HEK293 (cell line): ENCODE results near the gene CIAO1.
A peak's percentile ranks its signal among the peaks of the same experiment; 100 is the strongest.

Source experiments
- CTCF ChIA-PET: fragments of 350-600 bp; formaldehyde crosslinking; extraction: SDS; loops from one replicate; lab custom pipeline; 2021; ENCODE audit warnings: antibody characterized with exemption; lab: Yijun Ruan, JAX
- POLR2A ChIA-PET: fragments of 300-600 bp; formaldehyde crosslinking; extraction: SDS; loops from one replicate; lab custom pipeline; 2020; ENCODE audit warnings: antibody characterized with exemption, inconsistent platforms; lab: Yijun Ruan, JAX
- H3K27ac ChIP-seq: fragments of 200-500 bp; sonication (Bioruptor generic); 2 replicates; pipeline ENCODE4 v1.5.1; 2014; ENCODE audit warnings: low read depth, low read length, control low read depth, inconsistent platforms; ENCODE audit errors: extremely low read depth
- H3K36me3 ChIP-seq, 2 experiments: fragments of 200-500 bp in 1 of 2; sonication (Bioruptor generic) in 1 of 2; 1 replicate in 1 of 2; 2 replicates in 1 of 2; pipeline ENCODE4 v1.5.1; 2014 to 2017; ENCODE audit warnings: inconsistent platforms in 2 of 2, low read length in 2 of 2; ENCODE audit not compliant: control insufficient read depth in 2 of 2, insufficient read depth in 1 of 2
- H3K4me1 ChIP-seq: fragments of 200-500 bp; sonication (Bioruptor generic); 2 replicates; pipeline ENCODE4 v1.5.1; 2014; ENCODE audit warnings: mild to moderate bottlenecking, low read length, inconsistent platforms; ENCODE audit not compliant: control insufficient read depth, insufficient read depth
- H3K4me3 ChIP-seq: 2 replicates; pipeline ENCODE4 v1.5.1; 2011; ENCODE audit warnings: low read depth, mild to moderate bottlenecking, control low read depth, low read length, moderate library complexity
- H3K9me3 ChIP-seq: fragments of 200-500 bp; sonication (Bioruptor generic); 2 replicates; pipeline ENCODE4 v1.5.1; 2014; ENCODE audit warnings: low read depth, low read length, inconsistent platforms; ENCODE audit not compliant: control insufficient read depth, insufficient read depth
- GLIS1 ChIP-seq: fragments of 450-650 bp; formaldehyde crosslinking; IDR thresholded peaks from 2 replicates; pipeline ENCODE4 v1.5.1; 2016; ENCODE audit warnings: missing biosample characterization, missing genetic modification characterization
- TRIM28 ChIP-seq: IDR thresholded peaks from 2 replicates; pipeline ENCODE4 v1.6.1; 2011; ENCODE audit warnings: low read length, control low read depth, borderline replicate concordance
- ZFHX2 ChIP-seq: fragments of 450-650 bp; formaldehyde crosslinking; conservative IDR thresholded peaks from 2 replicates; pipeline ENCODE4 v1.5.1; 2016; ENCODE audit warnings: missing biosample characterization, missing genetic modification characterization
- ZFP3 ChIP-seq: fragments of 450-650 bp; formaldehyde crosslinking; IDR thresholded peaks from 2 replicates; pipeline ENCODE4 v1.5.1; 2016; ENCODE audit warnings: low read depth, missing biosample characterization, missing genetic modification characterization
- ZIC2 ChIP-seq: fragments of 450-650 bp; formaldehyde crosslinking; IDR thresholded peaks from 2 replicates; pipeline ENCODE4 v1.5.1; 2016; ENCODE audit warnings: missing biosample characterization, missing genetic modification characterization
- ZNF114 ChIP-seq: fragments of 450-650 bp; formaldehyde crosslinking; IDR thresholded peaks from 2 replicates; pipeline ENCODE4 v1.5.0; 2017; ENCODE audit warnings: missing biosample characterization, missing genetic modification characterization
- ZNF169 ChIP-seq: fragments of 450-650 bp; formaldehyde crosslinking; IDR thresholded peaks from 2 replicates; pipeline ENCODE4 v1.5.1; 2016; ENCODE audit warnings: missing biosample characterization, missing genetic modification characterization
- ZNF223 ChIP-seq: fragments of 450-650 bp; formaldehyde crosslinking; IDR thresholded peaks from 2 replicates; pipeline ENCODE4 v1.5.1; 2016; ENCODE audit warnings: missing biosample characterization, missing genetic modification characterization
- ZNF292 ChIP-seq: fragments of 450-650 bp; formaldehyde crosslinking; IDR thresholded peaks from 2 replicates; pipeline ENCODE4 v1.5.1; 2016; ENCODE audit warnings: low read depth, missing biosample characterization, missing genetic modification characterization, borderline replicate concordance
- ZNF501 ChIP-seq: fragments of 450-650 bp; formaldehyde crosslinking; IDR thresholded peaks from 2 replicates; pipeline ENCODE4 v1.5.1; 2016; ENCODE audit warnings: missing biosample characterization, missing genetic modification characterization
- ZNF530 ChIP-seq: fragments of 450-650 bp; formaldehyde crosslinking; IDR thresholded peaks from 2 replicates; pipeline ENCODE4 v1.5.1; 2016; ENCODE audit warnings: low read depth, missing biosample characterization, missing genetic modification characterization
- ZNF843 ChIP-seq: fragments of 450-650 bp; formaldehyde crosslinking; IDR thresholded peaks from 2 replicates; pipeline ENCODE4 v1.5.1; 2016; ENCODE audit warnings: missing biosample characterization, missing genetic modification characterization
- ZSCAN23 ChIP-seq: fragments of 450-650 bp; formaldehyde crosslinking; IDR thresholded peaks from 2 replicates; pipeline ENCODE4 v1.5.1; 2016; ENCODE audit warnings: missing biosample characterization, missing genetic modification characterization
- TF ChIP-seq, protein P1 (sequence below): IDR thresholded peaks from 2 replicates; pipeline ENCODE4 v1.6.1; 2011; ENCODE audit warnings: mild to moderate bottlenecking, low read depth, low read length, borderline replicate concordance
- TF ChIP-seq, protein P2 (sequence below): fragments of 450-650 bp; formaldehyde crosslinking; IDR thresholded peaks from 2 replicates; pipeline ENCODE4 v1.5.1; 2016; ENCODE audit warnings: missing biosample characterization, missing genetic modification characterization
- TF ChIP-seq, protein P3 (sequence below): fragments of 450-650 bp; formaldehyde crosslinking; IDR thresholded peaks from 2 replicates; pipeline ENCODE4 v1.5.1; 2016; ENCODE audit warnings: missing biosample characterization, missing genetic modification characterization
- TF ChIP-seq, protein P4 (sequence below): fragments of 450-650 bp; formaldehyde crosslinking; IDR thresholded peaks from 2 replicates; pipeline ENCODE4 v1.5.1; 2017; ENCODE audit warnings: missing biosample characterization, missing genetic modification characterization
- TF ChIP-seq, protein P5 (sequence below): fragments of 450-650 bp; formaldehyde crosslinking; IDR thresholded peaks from 2 replicates; pipeline ENCODE4 v1.5.1; 2016; ENCODE audit warnings: missing biosample characterization, missing genetic modification characterization, borderline replicate concordance

Gene CIAO1

DNA sequence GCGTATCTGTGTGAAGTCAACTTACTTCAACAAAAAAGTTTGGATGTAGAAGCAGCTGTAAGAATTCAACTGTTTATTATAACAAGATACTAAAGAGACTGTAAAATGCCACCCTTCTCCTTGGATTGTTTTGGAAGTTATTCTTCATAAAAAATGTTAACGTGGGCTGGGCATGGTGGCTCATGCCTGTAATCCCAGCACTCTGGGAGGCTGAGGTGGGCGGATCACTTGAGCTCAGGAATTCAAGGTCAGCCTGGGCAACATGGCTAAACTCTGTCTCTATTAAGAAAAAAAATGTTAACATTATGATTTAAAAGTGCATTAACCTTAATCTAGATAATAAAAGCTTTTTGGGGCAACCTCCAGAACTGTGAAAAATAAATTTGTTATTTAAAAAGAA lies 7.7 kb downstream of the CIAO1 start:
- H3K4me3 ChIP-seq: no peak overlapping the region
- ChIA-PET POLR2A (interaction anchor here (0.7 to 1.8 kb wide), 4 partner anchors 8 to 77 kb away, joined by 3 to 4 read pairs (median 4); partner anchors contain the start of genes CIAO1, STARD7 and TMEM127), CTCF (interaction anchor here (0.7 to 0.9 kb wide), 2 partner anchors 138 to 281 kb away, joined by 3 to 6 read pairs; no protein-coding TSS in a partner anchor)
- H3K9me3 ChIP-seq: no peaks in the 10 kb centered on the region
- peaks cover 38 to 90% of the 10 kb centered on the region in 2 experiments for H3K36me3 ChIP-seq
- no peak overlapping the region for H3K27ac ChIP-seq
- TF ChIP-seq GLIS1 (tag by site-specific recombination) (0 out of 2 replicates have a peak, but pooled peaks have one; percentile 14), TRIM28 (no peak), ZFHX2 (tag by site-specific recombination) (peak; percentile 65)
- no peaks in the 10 kb centered on the region for H3K4me1 ChIP-seq

DNA sequence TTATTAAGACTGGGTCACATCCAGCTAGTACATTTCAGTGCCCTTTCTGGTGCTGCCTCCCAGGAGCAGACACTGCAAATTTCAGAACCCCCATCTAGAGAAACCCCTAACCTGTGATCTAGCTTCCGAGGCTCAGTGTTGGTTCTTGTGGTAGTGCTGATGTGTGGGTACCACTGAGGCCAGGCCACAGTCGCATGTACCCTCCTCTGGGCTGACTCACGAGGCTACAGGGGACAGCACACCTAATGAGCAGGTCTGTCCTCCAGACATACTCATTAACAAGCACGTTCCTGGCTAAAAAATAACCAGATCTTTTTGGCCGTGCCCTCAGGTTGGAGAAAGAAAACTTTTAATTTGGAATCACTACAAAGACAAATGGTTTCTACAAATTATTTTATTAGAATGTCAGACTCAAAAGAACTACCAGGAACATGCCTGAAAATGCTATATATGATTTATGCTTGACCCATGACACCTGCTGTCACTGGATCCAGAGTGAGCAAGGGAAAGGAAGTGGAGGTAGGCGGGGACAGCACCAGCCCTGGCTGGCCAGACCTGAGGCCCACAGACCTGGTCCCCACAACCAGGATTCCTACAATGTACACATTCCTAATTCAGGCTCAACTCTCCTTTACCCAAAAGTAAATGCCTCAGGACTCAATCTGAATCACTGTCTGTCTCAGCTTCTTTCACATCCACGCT lies 8.5 kb downstream of the CIAO1 start:
- Histone ChIP-seq H3K4me1 (no peaks in the 10 kb centered on the region), H3K27ac (no peak overlapping the region), H3K4me3 (no peak overlapping the region), H3K9me3 (no peaks in the 10 kb centered on the region), H3K36me3 (peaks cover 45 to 90% of the 10 kb centered on the region in 2 experiments)
- ChIA-PET CTCF (interaction anchor here (0.7 to 0.9 kb wide), 2 partner anchors 139 to 282 kb away, joined by 3 to 6 read pairs; no protein-coding TSS in a partner anchor), POLR2A (interaction anchor here (0.6 to 1.8 kb wide), 2 partner anchors 66 to 121 kb away, joined by 4 to 6 read pairs; partner anchors contain the start of gene STARD7)
- TF ChIP-seq ZNF223 (tag by site-specific recombination): no peak
- TF ChIP-seq ZNF292: no peak
- TF ChIP-seq, protein P1, sequence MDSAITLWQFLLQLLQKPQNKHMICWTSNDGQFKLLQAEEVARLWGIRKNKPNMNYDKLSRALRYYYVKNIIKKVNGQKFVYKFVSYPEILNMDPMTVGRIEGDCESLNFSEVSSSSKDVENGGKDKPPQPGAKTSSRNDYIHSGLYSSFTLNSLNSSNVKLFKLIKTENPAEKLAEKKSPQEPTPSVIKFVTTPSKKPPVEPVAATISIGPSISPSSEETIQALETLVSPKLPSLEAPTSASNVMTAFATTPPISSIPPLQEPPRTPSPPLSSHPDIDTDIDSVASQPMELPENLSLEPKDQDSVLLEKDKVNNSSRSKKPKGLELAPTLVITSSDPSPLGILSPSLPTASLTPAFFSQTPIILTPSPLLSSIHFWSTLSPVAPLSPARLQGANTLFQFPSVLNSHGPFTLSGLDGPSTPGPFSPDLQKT: no peak
- TF ChIP-seq ZIC2 (tag by site-specific recombination): no peak
- no peak for TF ChIP-seq ZNF501 (tag by site-specific recombination)
- TF ChIP-seq, protein P2, sequence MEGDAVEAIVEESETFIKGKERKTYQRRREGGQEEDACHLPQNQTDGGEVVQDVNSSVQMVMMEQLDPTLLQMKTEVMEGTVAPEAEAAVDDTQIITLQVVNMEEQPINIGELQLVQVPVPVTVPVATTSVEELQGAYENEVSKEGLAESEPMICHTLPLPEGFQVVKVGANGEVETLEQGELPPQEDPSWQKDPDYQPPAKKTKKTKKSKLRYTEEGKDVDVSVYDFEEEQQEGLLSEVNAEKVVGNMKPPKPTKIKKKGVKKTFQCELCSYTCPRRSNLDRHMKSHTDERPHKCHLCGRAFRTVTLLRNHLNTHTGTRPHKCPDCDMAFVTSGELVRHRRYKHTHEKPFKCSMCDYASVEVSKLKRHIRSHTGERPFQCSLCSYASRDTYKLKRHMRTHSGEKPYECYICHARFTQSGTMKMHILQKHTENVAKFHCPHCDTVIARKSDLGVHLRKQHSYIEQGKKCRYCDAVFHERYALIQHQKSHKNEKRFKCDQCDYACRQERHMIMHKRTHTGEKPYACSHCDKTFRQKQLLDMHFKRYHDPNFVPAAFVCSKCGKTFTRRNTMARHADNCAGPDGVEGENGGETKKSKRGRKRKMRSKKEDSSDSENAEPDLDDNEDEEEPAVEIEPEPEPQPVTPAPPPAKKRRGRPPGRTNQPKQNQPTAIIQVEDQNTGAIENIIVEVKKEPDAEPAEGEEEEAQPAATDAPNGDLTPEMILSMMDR (tag by site-specific recombination): no peak
- no peak for TF ChIP-seq ZNF169 (tag by site-specific recombination)
- TF ChIP-seq, protein P3, sequence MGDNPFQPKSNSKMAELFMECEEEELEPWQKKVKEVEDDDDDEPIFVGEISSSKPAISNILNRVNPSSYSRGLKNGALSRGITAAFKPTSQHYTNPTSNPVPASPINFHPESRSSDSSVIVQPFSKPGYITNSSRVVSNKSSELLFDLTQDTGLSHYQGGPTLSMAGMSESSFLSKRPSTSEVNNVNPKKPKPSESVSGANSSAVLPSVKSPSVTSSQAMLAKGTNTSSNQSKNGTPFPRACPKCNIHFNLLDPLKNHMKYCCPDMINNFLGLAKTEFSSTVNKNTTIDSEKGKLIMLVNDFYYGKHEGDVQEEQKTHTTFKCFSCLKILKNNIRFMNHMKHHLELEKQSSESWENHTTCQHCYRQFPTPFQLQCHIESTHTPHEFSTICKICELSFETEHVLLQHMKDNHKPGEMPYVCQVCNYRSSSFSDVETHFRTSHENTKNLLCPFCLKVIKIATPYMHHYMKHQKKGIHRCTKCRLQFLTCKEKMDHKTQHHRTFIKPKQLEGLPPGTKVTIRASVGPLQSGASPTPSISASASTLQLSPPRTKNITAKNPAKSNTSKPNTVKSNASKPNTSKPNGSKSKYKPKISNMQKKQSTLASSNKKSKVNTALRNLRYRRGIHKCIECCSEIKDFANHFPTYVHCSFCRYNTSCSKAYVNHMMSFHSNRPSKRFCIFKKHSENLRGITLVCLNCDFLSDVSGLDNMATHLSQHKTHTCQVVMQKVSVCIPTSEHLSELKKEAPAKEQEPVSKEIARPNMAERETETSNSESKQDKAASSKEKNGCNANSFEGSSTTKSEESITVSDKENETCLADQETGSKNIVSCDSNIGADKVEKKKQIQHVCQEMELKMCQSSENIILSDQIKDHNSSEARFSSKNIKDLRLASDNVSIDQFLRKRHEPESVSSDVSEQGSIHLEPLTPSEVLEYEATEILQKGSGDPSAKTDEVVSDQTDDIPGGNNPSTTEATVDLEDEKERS: no peak
- TF ChIP-seq ZNF530 (tag by site-specific recombination): no peak
- no peak for TF ChIP-seq ZNF843
- no peak for TF ChIP-seq ZSCAN23 (tag by site-specific recombination)
- TF ChIP-seq, protein P4, sequence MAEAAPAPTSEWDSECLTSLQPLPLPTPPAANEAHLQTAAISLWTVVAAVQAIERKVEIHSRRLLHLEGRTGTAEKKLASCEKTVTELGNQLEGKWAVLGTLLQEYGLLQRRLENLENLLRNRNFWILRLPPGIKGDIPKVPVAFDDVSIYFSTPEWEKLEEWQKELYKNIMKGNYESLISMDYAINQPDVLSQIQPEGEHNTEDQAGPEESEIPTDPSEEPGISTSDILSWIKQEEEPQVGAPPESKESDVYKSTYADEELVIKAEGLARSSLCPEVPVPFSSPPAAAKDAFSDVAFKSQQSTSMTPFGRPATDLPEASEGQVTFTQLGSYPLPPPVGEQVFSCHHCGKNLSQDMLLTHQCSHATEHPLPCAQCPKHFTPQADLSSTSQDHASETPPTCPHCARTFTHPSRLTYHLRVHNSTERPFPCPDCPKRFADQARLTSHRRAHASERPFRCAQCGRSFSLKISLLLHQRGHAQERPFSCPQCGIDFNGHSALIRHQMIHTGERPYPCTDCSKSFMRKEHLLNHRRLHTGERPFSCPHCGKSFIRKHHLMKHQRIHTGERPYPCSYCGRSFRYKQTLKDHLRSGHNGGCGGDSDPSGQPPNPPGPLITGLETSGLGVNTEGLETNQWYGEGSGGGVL (tag by site-specific recombination): no peak
- no peak for TF ChIP-seq ZNF114 (tag by site-specific recombination)
- TF ChIP-seq ZFP3 (tag by site-specific recombination): no peak
- TF ChIP-seq, protein P5, sequence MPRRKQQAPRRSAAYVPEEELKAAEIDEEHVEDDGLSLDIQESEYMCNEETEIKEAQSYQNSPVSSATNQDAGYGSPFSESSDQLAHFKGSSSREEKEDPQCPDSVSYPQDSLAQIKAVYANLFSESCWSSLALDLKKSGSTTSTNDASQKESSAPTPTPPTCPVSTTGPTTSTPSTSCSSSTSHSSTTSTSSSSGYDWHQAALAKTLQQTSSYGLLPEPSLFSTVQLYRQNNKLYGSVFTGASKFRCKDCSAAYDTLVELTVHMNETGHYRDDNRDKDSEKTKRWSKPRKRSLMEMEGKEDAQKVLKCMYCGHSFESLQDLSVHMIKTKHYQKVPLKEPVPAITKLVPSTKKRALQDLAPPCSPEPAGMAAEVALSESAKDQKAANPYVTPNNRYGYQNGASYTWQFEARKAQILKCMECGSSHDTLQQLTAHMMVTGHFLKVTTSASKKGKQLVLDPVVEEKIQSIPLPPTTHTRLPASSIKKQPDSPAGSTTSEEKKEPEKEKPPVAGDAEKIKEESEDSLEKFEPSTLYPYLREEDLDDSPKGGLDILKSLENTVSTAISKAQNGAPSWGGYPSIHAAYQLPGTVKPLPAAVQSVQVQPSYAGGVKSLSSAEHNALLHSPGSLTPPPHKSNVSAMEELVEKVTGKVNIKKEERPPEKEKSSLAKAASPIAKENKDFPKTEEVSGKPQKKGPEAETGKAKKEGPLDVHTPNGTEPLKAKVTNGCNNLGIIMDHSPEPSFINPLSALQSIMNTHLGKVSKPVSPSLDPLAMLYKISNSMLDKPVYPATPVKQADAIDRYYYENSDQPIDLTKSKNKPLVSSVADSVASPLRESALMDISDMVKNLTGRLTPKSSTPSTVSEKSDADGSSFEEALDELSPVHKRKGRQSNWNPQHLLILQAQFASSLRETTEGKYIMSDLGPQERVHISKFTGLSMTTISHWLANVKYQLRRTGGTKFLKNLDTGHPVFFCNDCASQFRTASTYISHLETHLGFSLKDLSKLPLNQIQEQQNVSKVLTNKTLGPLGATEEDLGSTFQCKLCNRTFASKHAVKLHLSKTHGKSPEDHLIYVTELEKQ (tag by site-specific recombination): no peak
